DND-41 (cell line): Measurements from ENCODE around the gene LSS.

Source experiments
- ATAC-seq: fragments of 200-7000 bp; cut with Tn5 transposase; 3 replicates; pipeline ENCODE4 v1.9.1; 2021; ENCODE audit warnings: low read depth; ENCODE audit not compliant: insufficient read depth
- DNase-seq: peaks from one replicate; pipeline ENCODE4 v3.0.0-alpha.2; 2020
- H2AFZ ChIP-seq: 2 replicates; pipeline ENCODE4 v1.6.0; 2012; ENCODE audit warnings: low read depth, low read length
- H3K27ac ChIP-seq: 2 replicates; pipeline ENCODE4 v1.5.1; 2012; ENCODE audit warnings: low read length, inconsistent platforms
- H3K27me3 ChIP-seq: fragments of 200-600 bp; sonication (generic); 2 replicates; pipeline ENCODE4 v1.6.0; 2012; ENCODE audit warnings: low read length, mild to moderate bottlenecking, inconsistent platforms; ENCODE audit not compliant: insufficient read depth, poor library complexity
- H3K36me3 ChIP-seq: 2 replicates; pipeline ENCODE4 v1.5.1; 2012; ENCODE audit warnings: low read length, inconsistent platforms; ENCODE audit not compliant: insufficient read depth
- H3K4me1 ChIP-seq: 2 replicates; pipeline ENCODE4 v1.5.1; 2012; ENCODE audit warnings: mild to moderate bottlenecking, low read length; ENCODE audit not compliant: insufficient read depth
- H3K4me2 ChIP-seq: 2 replicates; pipeline ENCODE4 v1.6.0; 2012; ENCODE audit warnings: mild to moderate bottlenecking, moderate library complexity, low read length, inconsistent platforms; ENCODE audit not compliant: insufficient read depth
- H3K4me3 ChIP-seq, 2 experiments: fragments of 200-600 bp in 1 of 2; shearing (Covaris generic) in 1 of 2; 2 replicates each; pipeline ENCODE4 v1.5.1; 2012 to 2016; ENCODE audit warnings: inconsistent platforms in 2 of 2, low read length in 2 of 2, mild to moderate bottlenecking in 2 of 2, low read depth in 1 of 2, moderate library complexity in 1 of 2
- H3K79me2 ChIP-seq: 2 replicates; pipeline ENCODE4 v1.6.0; 2012; ENCODE audit warnings: low read length, inconsistent platforms; ENCODE audit not compliant: insufficient read depth
- H3K9ac ChIP-seq: 2 replicates; pipeline ENCODE4 v1.6.0; 2012; ENCODE audit warnings: low read depth, mild to moderate bottlenecking, inconsistent platforms, low read length, moderate library complexity
- H3K9me3 ChIP-seq: 2 replicates; pipeline ENCODE4 v1.5.1; 2012; ENCODE audit warnings: low read length, moderate library complexity, mild to moderate bottlenecking, inconsistent platforms; ENCODE audit not compliant: insufficient read depth, severe bottlenecking
- H4K20me1 ChIP-seq: 2 replicates; pipeline ENCODE4 v1.6.0; 2012; ENCODE audit warnings: low read length; ENCODE audit not compliant: insufficient read depth
- EZH2 ChIP-seq: IDR thresholded peaks from 3 replicates; pipeline ENCODE4 v1.6.1; 2012; ENCODE audit warnings: borderline replicate concordance, low read depth, mild to moderate bottlenecking, moderate library complexity, low read length, inconsistent platforms; ENCODE audit not compliant: severe bottlenecking
- TF ChIP-seq, protein P1 (sequence below): IDR thresholded peaks from 2 replicates; pipeline ENCODE4 v1.5.1; 2012; ENCODE audit warnings: borderline replicate concordance, low read length, moderate library complexity, mild to moderate bottlenecking; ENCODE audit not compliant: poor library complexity, severe bottlenecking; ENCODE audit errors: extremely low read depth

The LSS gene

DNA sequence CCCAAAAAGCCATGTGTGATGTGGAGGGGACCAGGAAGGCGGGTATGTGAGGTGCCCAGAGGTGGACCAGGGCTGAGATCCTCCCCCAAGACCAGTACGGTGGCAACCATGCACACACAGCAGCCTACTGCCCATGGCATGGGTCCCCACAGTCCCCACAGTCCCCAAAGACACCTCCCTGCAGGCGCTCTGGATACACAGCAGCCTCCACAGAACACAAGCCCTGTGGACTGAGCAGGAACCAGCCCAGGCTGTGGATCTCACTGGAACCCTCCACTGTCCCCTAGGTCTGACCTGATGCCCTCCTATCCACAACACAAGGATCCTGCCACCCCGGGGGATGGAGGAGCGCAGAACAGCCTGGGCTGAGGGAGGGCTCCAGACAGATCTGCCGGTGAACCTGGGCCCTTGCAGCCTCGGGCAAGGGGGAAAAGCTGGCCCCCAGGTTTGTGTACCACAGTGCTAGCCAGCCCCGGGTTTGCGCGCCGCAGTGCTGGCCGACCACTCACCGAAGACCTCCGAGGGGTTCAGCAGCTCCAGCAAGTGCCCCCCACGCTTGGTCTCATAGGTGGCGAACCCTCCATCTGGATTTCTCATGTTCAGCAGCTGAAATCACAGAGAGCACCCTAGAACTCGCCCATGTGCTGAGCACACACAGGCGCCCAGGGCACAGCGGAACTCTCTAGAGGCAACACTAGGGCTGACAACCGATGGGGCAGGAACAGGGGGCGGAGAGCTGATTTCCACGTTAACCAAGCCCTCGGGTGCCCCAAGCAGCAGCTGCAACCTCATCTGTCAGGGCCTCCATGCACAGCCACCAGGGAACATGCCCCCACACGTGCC is 22.2 kb downstream of the LSS start:
- Histone ChIP-seq H3K4me3 (no peak overlapping the region), H3K36me3 (peaks cover 74% of the 10 kb centered on the region), H3K4me2 (no peak overlapping the region), H3K4me1 (no peaks in the 10 kb centered on the region), H3K27ac (no peak overlapping the region), H3K9me3 (no peaks in the 10 kb centered on the region), H3K9ac (no peak overlapping the region), H3K79me2 (no peaks in the 10 kb centered on the region), H4K20me1 (peaks cover 16% of the 10 kb centered on the region), H2AFZ (no peak overlapping the region), H3K27me3 (no peaks in the 10 kb centered on the region)
- ATAC-seq (no peak), DNase-seq (no peak)
- TF ChIP-seq EZH2 = no peak
- TF ChIP-seq, protein P1, sequence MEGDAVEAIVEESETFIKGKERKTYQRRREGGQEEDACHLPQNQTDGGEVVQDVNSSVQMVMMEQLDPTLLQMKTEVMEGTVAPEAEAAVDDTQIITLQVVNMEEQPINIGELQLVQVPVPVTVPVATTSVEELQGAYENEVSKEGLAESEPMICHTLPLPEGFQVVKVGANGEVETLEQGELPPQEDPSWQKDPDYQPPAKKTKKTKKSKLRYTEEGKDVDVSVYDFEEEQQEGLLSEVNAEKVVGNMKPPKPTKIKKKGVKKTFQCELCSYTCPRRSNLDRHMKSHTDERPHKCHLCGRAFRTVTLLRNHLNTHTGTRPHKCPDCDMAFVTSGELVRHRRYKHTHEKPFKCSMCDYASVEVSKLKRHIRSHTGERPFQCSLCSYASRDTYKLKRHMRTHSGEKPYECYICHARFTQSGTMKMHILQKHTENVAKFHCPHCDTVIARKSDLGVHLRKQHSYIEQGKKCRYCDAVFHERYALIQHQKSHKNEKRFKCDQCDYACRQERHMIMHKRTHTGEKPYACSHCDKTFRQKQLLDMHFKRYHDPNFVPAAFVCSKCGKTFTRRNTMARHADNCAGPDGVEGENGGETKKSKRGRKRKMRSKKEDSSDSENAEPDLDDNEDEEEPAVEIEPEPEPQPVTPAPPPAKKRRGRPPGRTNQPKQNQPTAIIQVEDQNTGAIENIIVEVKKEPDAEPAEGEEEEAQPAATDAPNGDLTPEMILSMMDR = no peak

DNA sequence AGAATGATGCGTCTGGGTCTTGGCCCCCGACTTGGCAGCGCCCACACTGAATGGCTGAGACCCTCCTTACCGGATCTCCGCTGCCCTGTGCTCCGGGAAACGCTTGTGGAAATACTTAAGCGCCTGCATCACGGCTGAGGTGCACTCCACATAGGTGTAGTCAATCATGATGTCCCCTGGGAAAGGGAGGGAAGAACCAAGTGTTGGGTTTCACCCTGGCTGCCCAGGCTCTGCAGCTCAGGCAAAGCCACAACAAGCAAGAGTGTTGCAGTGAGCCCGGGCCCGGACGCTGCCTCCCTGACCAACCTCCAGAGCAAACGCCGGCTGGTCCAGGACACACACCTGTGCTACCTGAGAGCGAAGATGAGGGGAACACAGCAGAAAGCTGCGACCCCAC is 22.8 kb downstream of the LSS start:
- Histone ChIP-seq H3K4me3 (no peak overlapping the region), H2AFZ (no peak overlapping the region), H3K27me3 (no peaks in the 10 kb centered on the region), H3K4me2 (no peak overlapping the region), H3K9me3 (no peaks in the 10 kb centered on the region), H3K79me2 (no peaks in the 10 kb centered on the region), H3K27ac (no peak overlapping the region), H3K36me3 (peaks cover 73% of the 10 kb centered on the region), H3K9ac (no peak overlapping the region), H3K4me1 (no peaks in the 10 kb centered on the region), H4K20me1 (peaks cover 16% of the 10 kb centered on the region)
- DNase-seq (no peak), ATAC-seq (no peak)
- no peak for TF ChIP-seq EZH2
- TF ChIP-seq, protein P1 = no peak

DNA sequence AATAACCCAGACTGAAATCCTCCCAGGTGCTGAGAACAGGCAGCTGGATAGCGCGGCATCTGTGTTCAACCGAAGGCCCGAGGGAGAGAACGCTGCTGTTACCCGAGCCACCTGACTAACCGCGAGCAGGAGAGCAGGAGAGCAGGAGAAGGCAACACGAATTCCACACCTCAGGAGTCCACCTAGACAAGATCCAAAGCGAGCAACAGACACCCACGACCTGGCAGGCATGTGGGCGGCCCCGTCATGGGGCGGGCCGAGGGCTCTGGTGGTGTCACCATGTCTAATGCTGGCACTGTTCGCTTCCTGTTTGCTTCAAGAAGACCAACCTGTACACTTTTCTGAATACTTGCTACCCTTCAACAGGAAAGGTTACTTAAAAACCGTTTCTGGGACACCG is 23.4 kb downstream of the LSS start:
- peaks cover 11% of the 10 kb centered on the region for H4K20me1 ChIP-seq
- no peaks in the 10 kb centered on the region for H3K9me3 ChIP-seq
- H3K27me3 ChIP-seq = no peaks in the 10 kb centered on the region
- no peak overlapping the region for H3K27ac ChIP-seq
- DNase-seq (no peak), ATAC-seq (no peak)
- H2AFZ ChIP-seq = no peak overlapping the region
- no peak for TF ChIP-seq EZH2
- TF ChIP-seq, protein P1 = no peak
- H3K79me2 ChIP-seq = no peaks in the 10 kb centered on the region
- H3K36me3 ChIP-seq = peaks cover 73% of the 10 kb centered on the region
- no peak overlapping the region for H3K4me3 ChIP-seq
- no peak overlapping the region for H3K4me2 ChIP-seq
- H3K9ac ChIP-seq = no peak overlapping the region
- no peaks in the 10 kb centered on the region for H3K4me1 ChIP-seq
